Astrocyte (in vitro differentiated cells and primary cell): ENCODE data around the gene SCIN.

ENCODE experiments used
- CTCF ChIP-seq: IDR thresholded peaks from 2 replicates; pipeline ENCODE4 v1.5.1; 2011; ENCODE audit warnings: low read depth, mild to moderate bottlenecking, inconsistent platforms, low read length, moderate library complexity; ENCODE audit not compliant: insufficient read depth
- EZH2 ChIP-seq: IDR thresholded peaks from 2 replicates; pipeline ENCODE4 v1.6.1; 2012; ENCODE audit warnings: mild to moderate bottlenecking, low read length, inconsistent platforms; ENCODE audit not compliant: insufficient read depth

- TF ChIP-seq CTCF (no peak), EZH2 (no peak)
Observed at GRCh38 chr7:12607134-12607533, 36.6 kb downstream of the SCIN start.
